WERI-Rb-1 (cell line): ENCODE measurements around the gene THAP11.

Source experiments
- DNase-seq: peaks from one replicate; pipeline ENCODE4 v3.0.0-alpha.2; 2020
- H3K27ac ChIP-seq: fragments of 250-450 bp; sonication (Bioruptor Pico); 2 replicates; pipeline ENCODE4 v1.5.1; 2020; ENCODE audit warnings: mild to moderate bottlenecking, moderate library complexity
- H3K27me3 ChIP-seq: fragments of 250-450 bp; sonication (Bioruptor Pico); 2 replicates; pipeline ENCODE4 v1.5.1; 2021; ENCODE audit warnings: mild to moderate bottlenecking, low read depth, moderate library complexity; ENCODE audit not compliant: insufficient read depth, severe bottlenecking
- H3K36me3 ChIP-seq: fragments of 250-450 bp; sonication (Bioruptor Pico); 2 replicates; pipeline ENCODE4 v1.5.1; 2020; ENCODE audit warnings: mild to moderate bottlenecking, moderate library complexity
- H3K4me3 ChIP-seq: 2 replicates; pipeline ENCODE4 v1.5.1; 2011; ENCODE audit warnings: low read depth, mild to moderate bottlenecking, control low read depth, low read length
- H3K9me3 ChIP-seq: fragments of 250-450 bp; sonication (Bioruptor Pico); 2 replicates; pipeline ENCODE4 v1.5.1; 2021; ENCODE audit warnings: mild to moderate bottlenecking, moderate library complexity; ENCODE audit not compliant: severe bottlenecking
- TF ChIP-seq, protein P1 (sequence below): IDR thresholded peaks from 2 replicates; pipeline ENCODE4 v1.5.1; 2011; ENCODE audit warnings: low read depth, mild to moderate bottlenecking, control low read depth, inconsistent platforms, low read length

THAP11 gene

GRCh38 chr16:67803894-67804293 is 38.2 kb upstream of the THAP11 start:
- Histone ChIP-seq H3K36me3 (peaks cover 51% of the 10 kb centered on the region), H3K4me3 (no peak overlapping the region), H3K27ac (no peak overlapping the region), H3K27me3 (no peaks in the 10 kb centered on the region), H3K9me3 (no peaks in the 10 kb centered on the region)
- no peak for DNase-seq
- TF ChIP-seq, protein P1, sequence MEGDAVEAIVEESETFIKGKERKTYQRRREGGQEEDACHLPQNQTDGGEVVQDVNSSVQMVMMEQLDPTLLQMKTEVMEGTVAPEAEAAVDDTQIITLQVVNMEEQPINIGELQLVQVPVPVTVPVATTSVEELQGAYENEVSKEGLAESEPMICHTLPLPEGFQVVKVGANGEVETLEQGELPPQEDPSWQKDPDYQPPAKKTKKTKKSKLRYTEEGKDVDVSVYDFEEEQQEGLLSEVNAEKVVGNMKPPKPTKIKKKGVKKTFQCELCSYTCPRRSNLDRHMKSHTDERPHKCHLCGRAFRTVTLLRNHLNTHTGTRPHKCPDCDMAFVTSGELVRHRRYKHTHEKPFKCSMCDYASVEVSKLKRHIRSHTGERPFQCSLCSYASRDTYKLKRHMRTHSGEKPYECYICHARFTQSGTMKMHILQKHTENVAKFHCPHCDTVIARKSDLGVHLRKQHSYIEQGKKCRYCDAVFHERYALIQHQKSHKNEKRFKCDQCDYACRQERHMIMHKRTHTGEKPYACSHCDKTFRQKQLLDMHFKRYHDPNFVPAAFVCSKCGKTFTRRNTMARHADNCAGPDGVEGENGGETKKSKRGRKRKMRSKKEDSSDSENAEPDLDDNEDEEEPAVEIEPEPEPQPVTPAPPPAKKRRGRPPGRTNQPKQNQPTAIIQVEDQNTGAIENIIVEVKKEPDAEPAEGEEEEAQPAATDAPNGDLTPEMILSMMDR: no peak

DNA sequence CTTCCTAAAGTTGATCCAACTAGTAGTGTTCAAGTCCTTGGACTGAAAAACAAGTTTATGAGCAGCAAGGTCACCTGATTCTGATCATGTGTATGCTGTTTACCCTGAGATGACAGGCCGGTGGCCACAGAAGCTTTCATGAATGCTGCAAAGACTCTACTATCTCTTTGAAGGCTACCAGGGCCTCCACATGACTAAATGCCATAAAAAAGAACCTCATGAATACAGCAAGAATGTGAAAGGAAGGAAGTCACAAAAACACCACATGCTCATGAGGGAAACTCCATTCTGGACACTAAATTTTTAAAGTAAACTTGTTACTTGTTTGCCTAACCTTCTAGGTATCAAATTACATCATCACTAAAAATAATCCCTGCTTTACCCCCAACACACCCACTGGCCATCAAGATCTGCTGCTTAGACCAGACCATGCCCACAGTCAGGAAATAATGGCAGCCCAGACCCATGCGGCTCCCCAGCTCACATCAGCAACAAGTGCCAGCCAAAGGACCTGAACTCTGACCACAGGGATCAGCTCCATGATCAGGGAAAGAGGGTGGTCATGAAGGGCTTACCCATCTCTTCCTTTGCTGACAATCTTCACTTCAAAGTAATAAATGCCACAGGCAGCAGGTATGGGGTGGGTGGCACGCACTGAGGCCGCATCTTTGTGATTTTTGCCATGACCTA is 37.1 kb upstream of the THAP11 start:
- Histone ChIP-seq H3K27me3 (no peaks in the 10 kb centered on the region), H3K36me3 (peaks cover 45% of the 10 kb centered on the region), H3K4me3 (no peak overlapping the region), H3K9me3 (no peaks in the 10 kb centered on the region), H3K27ac (no peak overlapping the region)
- TF ChIP-seq, protein P1: no peak
- DNase-seq: no peak

- no peaks in the 10 kb centered on the region for H3K27me3 ChIP-seq
- H3K36me3 ChIP-seq: peaks cover 36% of the 10 kb centered on the region
- H3K4me3 ChIP-seq: peak overlapping the region; percentile 82
- TF ChIP-seq, protein P1: no peak
- H3K27ac ChIP-seq: peak overlapping the region; percentile 72
- H3K9me3 ChIP-seq: no peaks in the 10 kb centered on the region
- DNase-seq: peak; percentile 37
These were observed 36.2 kb upstream of the THAP11 start for GRCh38 chr16:67805718-67806427.

DNA sequence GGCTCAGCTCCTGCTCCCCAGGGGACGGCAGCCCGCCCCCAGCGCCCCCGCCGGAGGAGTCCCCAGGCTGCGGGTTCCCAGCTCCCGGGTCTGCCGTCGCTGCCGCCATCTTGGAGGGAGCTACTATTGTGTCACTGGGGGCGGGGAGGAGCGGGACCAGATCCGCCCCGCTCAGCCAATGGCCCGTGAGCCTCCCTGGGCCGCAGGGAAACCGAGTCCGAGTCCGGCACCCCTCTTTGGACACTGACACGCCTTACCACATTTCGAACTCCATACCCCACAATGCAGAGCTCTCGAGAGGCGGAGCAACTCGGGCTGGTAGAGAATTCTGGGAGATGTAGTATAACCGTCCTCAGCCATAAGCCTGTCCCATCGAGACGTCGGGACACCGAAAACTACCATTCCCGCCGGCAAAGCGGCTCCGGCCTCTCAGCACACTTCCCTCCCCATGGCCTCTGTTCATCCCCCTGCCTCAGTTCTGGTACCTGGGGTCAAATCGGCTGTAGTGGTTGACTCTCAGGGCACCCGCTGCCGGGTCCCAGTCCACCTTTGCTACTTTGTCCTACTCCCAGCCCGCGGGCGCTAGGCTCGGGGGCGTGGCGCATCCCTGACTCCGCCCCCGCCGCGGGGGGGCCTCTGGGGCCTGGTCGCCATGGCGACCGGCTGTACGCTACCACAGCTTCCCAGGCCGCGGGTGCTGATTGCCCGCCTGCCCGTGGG is 35.5 kb upstream of the THAP11 start, which contains the start of the genes RANBP10 and TSNAXIP1:
RANBP10 (minus strand) TSS at position 133 of the 720 bp plus-strand sequence; CDS start at position 109, 24 bp downstream.
TSNAXIP1 (plus strand) TSS at position 462 of the 720 bp plus-strand sequence. CDS start 261 bp downstream, outside the sequence.
- TF ChIP-seq, protein P1: no peak
- DNase-seq: peak; percentile 98
- H3K27me3 ChIP-seq: no peaks in the 10 kb centered on the region
- no peaks in the 10 kb centered on the region for H3K9me3 ChIP-seq
- peak within 1 kb of the TSS; percentile 72 for H3K27ac ChIP-seq
- H3K36me3 ChIP-seq: peaks cover 29% of the 10 kb centered on the region
- peak within 1 kb of the TSS; percentile 82 for H3K4me3 ChIP-seq

- Histone ChIP-seq H3K4me3 (peak overlapping the region; percentile 82), H3K27me3 (no peaks in the 10 kb centered on the region), H3K27ac (peak overlapping the region; percentile 69; the same call in 1 of the 2 replicates), H3K9me3 (no peaks in the 10 kb centered on the region), H3K36me3 (peaks cover 26% of the 10 kb centered on the region)
- DNase-seq: no peak
- TF ChIP-seq, protein P1: peak; percentile 24; the same call in 1 of the 2 replicates
These were observed 34.9 kb upstream of the THAP11 start for GRCh38 chr16:67807148-67807682.
